B cell (primary cell): Measurements from ENCODE around the gene ITGB6. TPM values are rescaled to one million over a fixed set of nuclear protein-coding genes. Genes with fewer than 3 reads are reported as not detected.

Source experiments
- ATAC-seq: fragments of 200-7000 bp; cut with Tn5 transposase; one replicate; pipeline ENCODE4 v1.10.0; 2021; ENCODE audit warnings: low read depth, mild to moderate bottlenecking, moderate number of reproducible peaks, moderate library complexity
- CTCF ChIA-PET: fragments of 350-600 bp; sonication (Branson Sonifier 250); formaldehyde crosslinking; loops from one replicate; lab custom pipeline; 2021; ENCODE audit warnings: antibody characterized with exemption, inconsistent platforms; lab: Charles Lee
- POLR2A ChIA-PET: fragments of 350-600 bp; sonication (Branson Sonifier 250); formaldehyde crosslinking; loops from one replicate; lab custom pipeline; 2021; ENCODE audit warnings: antibody characterized with exemption; lab: Charles Lee
- DNase-seq: peaks from one replicate; pipeline ENCODE4 v3.0.0; 2013
- H2AFZ ChIP-seq: 2 replicates; pipeline ENCODE4 v1.6.1; 2012; ENCODE audit warnings: mild to moderate bottlenecking, low read depth, low read length; ENCODE audit not compliant: insufficient read depth, poor library complexity, severe bottlenecking
- H3K27ac ChIP-seq, 2 donors: 1 replicate in 1 of 2; 2 replicates in 1 of 2; pipeline ENCODE4 v1.5.1; 2012 to 2013; ENCODE audit warnings: low read length in 2 of 2, mild to moderate bottlenecking in 2 of 2, moderate library complexity in 1 of 2
- H3K27me3 ChIP-seq, 4 experiments: fragments of 200-600 bp in 1 of 4; sonication (generic) in 1 of 4; replicated peaks in 1 of 4; 1 replicate in 2 of 4; 2 replicates in 2 of 4; pipeline versions ENCODE4 v1.6.1 to v1.7.0; 2013 to 2016; ENCODE audit warnings: low read length in 3 of 4, mild to moderate bottlenecking in 2 of 4, mixed read lengths in 1 of 4, moderate library complexity in 1 of 4; ENCODE audit not compliant: insufficient read depth in 4 of 4, control insufficient read depth in 3 of 4; ENCODE audit errors: control extremely low read depth in 1 of 4
- H3K36me3 ChIP-seq, 2 experiments: replicated peaks in 1 of 2; 1 replicate in 1 of 2; 2 replicates in 1 of 2; pipeline versions ENCODE4 v1.6.1 to v1.7.1; 2013; ENCODE audit warnings: low read length in 1 of 2; ENCODE audit not compliant: insufficient read depth in 2 of 2, control insufficient read depth in 1 of 2; ENCODE audit errors: control extremely low read depth in 1 of 2, extremely low read depth in 1 of 2
- H3K4me1 ChIP-seq, 2 donors: fragments of 200-600 bp in 1 of 2; sonication (generic) in 1 of 2; 1 replicate in 1 of 2; 2 replicates in 1 of 2; pipeline versions ENCODE4 v1.5.1 to v1.6.1; 2013 to 2017; ENCODE audit warnings: low read length in 2 of 2; ENCODE audit not compliant: control insufficient read depth in 2 of 2, insufficient read depth in 2 of 2
- H3K4me2 ChIP-seq: replicated peaks from 2 replicates; pipeline ENCODE3; 2012; ENCODE audit warnings: mild to moderate bottlenecking, low read depth, low read length; ENCODE audit not compliant: poor library complexity, severe bottlenecking
- H3K4me3 ChIP-seq, 5 experiments: fragments of 200-600 bp in 1 of 5; sonication (generic) in 1 of 5; 1 replicate in 3 of 5; 2 replicates in 2 of 5; pipeline versions ENCODE4 v1.5.1 to v1.7.0; 2011 to 2016; ENCODE audit warnings: low read length in 4 of 5, mild to moderate bottlenecking in 4 of 5, low read depth in 2 of 5, control low read depth in 1 of 5, moderate library complexity in 1 of 5; ENCODE audit not compliant: insufficient read depth in 1 of 5; ENCODE audit errors: control extremely low read depth in 1 of 5, extremely low read depth in 1 of 5
- H3K79me2 ChIP-seq: fragments of 200-600 bp; sonication (generic); one replicate; pipeline ENCODE4 v1.6.0; 2016; ENCODE audit warnings: low read length; ENCODE audit not compliant: control insufficient read depth, insufficient read depth
- H3K9ac ChIP-seq: fragments of 200-600 bp; sonication (generic); 2 replicates; pipeline ENCODE4 v1.6.1; 2017; ENCODE audit warnings: mild to moderate bottlenecking, low read length, moderate library complexity
- H3K9me3 ChIP-seq, 3 donors: one replicate each; pipeline versions ENCODE4 v1.6.1 to v1.7.1; 2013; ENCODE audit warnings: low read length in 2 of 3; ENCODE audit not compliant: control insufficient read depth in 2 of 3, insufficient read depth in 1 of 3; ENCODE audit errors: control extremely low read depth in 1 of 3
- H4K20me1 ChIP-seq: 2 replicates; pipeline ENCODE4 v1.6.0; 2012; ENCODE audit warnings: mild to moderate bottlenecking, low read length; ENCODE audit not compliant: insufficient read depth, control insufficient read depth, poor library complexity, severe bottlenecking
- H3K27ac Mint-ChIP-seq: one replicate; pipeline ENCODE4 v1.8.0; 2021; ENCODE audit warnings: mixed read lengths
- H3K27me3 Mint-ChIP-seq: one replicate; pipeline ENCODE4 v1.8.0; 2021; ENCODE audit warnings: mixed read lengths
- H3K4me1 Mint-ChIP-seq: one replicate; pipeline ENCODE4 v1.8.0; 2021; ENCODE audit warnings: mixed read lengths
- H3K4me3 Mint-ChIP-seq: one replicate; pipeline ENCODE4 v1.8.0; 2021; ENCODE audit warnings: mixed read lengths
- H3K9me3 Mint-ChIP-seq: one replicate; pipeline ENCODE4 v1.8.0; 2022; ENCODE audit warnings: mixed read lengths; ENCODE audit not compliant: insufficient read depth
- EZH2 ChIP-seq: IDR thresholded peaks from 2 replicates; pipeline ENCODE4 v1.6.1; 2012; ENCODE audit warnings: borderline replicate concordance, low read depth, mild to moderate bottlenecking, moderate library complexity, low read length; ENCODE audit not compliant: insufficient read depth, poor library complexity, severe bottlenecking
- WGBS: methylation state at CpG from one replicate; pipeline ENCODE4 v1.1.5; 2013; ENCODE audit warnings: missing lambda C conversion rate; ENCODE audit not compliant: insufficient coverage; 5-methylcytosine and 5-hydroxymethylcytosine counted together
- intact Hi-C: fragments of 100-400 bp; cut with micrococcal nuclease; formaldehyde crosslinking; loops from one replicate; pipeline ENCODE4 v1.10.0; 2022
- polyA plus RNA-seq: library from polyadenylated mRNA; depleted of rRNA; stranded (reverse); fragments of >200 nt; gene quantifications from 2 replicates; pipeline ENCODE4 v1.2.3, GENCODE V29; 2012
- total RNA-seq, 2 donors: library from RNA; stranded (reverse); fragments of 120-200 nt in 1 of 2; gene quantifications; 1 replicate in 1 of 2; 2 replicates in 1 of 2; pipeline versions ENCODE4 v1.2.3 to v1.2.4, GENCODE V29; 2013 to 2022
- TF ChIP-seq, protein P1 (sequence below): fragments of 200-600 bp; IDR thresholded peaks from one replicate; pipeline ENCODE4 v1.8.0; 2022; ENCODE audit warnings: antibody characterized with exemption, mild to moderate bottlenecking

The ITGB6 gene
- total and polyA plus RNA-seq, 2 donors (not counting 1 experiment from before 2014, with no cell fraction given) = not detected

DNA sequence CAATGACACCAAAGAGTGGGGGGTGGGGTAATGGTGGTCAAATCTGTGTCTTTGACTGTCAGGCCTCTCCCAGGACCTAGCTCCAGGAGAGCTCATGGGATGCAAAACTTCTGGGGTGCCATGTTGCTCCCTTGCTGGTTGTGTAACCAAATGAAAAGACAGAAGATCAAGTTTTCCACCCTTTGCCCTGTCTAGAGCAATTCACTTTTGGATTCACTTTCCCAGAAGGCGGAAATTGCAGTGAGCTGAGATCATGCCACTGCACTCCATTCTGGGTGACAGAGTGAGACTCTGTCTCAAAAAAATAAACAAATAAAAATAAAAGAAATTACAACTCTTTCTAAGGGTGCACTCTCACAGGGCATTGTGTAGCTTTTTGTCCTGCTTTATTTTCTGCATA, 102.7 kb downstream of the ITGB6 start:
- no peak overlapping the region for H3K9ac ChIP-seq
- H3K36me3 ChIP-seq = no peaks in the 10 kb centered on the region
- intact Hi-C loops = no loop called here
- no peak for DNase-seq
- no peak overlapping the region for H2AFZ ChIP-seq
- Mint-ChIP-seq H3K4me3 (no peak overlapping the region), H3K27ac (no peak overlapping the region), H3K9me3 (no peaks in the 10 kb centered on the region), H3K27me3 (peaks cover 6% of the 10 kb centered on the region), H3K4me1 (no peaks in the 10 kb centered on the region)
- no CpG with 5 or more reads among the region's 1 CpG for WGBS
- H4K20me1 ChIP-seq = no peaks in the 10 kb centered on the region
- H3K79me2 ChIP-seq = no peaks in the 10 kb centered on the region
- peaks cover 0 to 8% (median 4%) of the 10 kb centered on the region in 3 donors for H3K9me3 ChIP-seq
- no peaks in the 10 kb centered on the region for H3K4me1 ChIP-seq
- POLR2A ChIA-PET = no interaction called here
- H3K4me2 ChIP-seq = no peak overlapping the region
- ATAC-seq = no peak
- H3K27me3 ChIP-seq = peaks cover 0 to 5% (median 0%) of the 10 kb centered on the region in 4 experiments
- CTCF ChIA-PET = interaction anchor here (0.6 to 0.8 kb wide), 2 partner anchors 14 to 927 kb away, joined by 3 read pairs; no protein-coding TSS in a partner anchor
- H3K4me3 ChIP-seq = no peak overlapping the region
- no peak overlapping the region for H3K27ac ChIP-seq
- TF ChIP-seq EZH2 = no peak
- TF ChIP-seq, protein P1, sequence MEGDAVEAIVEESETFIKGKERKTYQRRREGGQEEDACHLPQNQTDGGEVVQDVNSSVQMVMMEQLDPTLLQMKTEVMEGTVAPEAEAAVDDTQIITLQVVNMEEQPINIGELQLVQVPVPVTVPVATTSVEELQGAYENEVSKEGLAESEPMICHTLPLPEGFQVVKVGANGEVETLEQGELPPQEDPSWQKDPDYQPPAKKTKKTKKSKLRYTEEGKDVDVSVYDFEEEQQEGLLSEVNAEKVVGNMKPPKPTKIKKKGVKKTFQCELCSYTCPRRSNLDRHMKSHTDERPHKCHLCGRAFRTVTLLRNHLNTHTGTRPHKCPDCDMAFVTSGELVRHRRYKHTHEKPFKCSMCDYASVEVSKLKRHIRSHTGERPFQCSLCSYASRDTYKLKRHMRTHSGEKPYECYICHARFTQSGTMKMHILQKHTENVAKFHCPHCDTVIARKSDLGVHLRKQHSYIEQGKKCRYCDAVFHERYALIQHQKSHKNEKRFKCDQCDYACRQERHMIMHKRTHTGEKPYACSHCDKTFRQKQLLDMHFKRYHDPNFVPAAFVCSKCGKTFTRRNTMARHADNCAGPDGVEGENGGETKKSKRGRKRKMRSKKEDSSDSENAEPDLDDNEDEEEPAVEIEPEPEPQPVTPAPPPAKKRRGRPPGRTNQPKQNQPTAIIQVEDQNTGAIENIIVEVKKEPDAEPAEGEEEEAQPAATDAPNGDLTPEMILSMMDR = no peak

DNA sequence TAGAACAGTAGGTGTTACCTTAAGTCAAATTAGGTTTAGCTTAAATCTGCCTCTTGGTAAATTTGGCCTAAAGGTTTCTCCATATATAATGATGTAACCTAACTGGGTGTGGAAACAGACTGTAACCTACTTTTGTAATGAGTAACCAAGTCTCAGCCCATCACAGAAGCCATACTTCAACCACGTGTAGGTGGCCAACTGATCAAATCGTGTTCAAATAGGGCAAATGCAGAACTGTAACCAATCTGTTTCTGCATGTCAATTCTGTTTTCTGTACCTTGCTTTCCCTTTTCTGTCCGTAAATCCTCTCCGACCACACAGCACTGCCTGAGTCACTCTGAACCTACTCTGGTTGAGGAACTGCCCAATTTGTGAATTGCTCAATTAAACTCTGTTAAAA, 103.7 kb downstream of the ITGB6 start:
- Histone ChIP-seq H3K36me3 (no peaks in the 10 kb centered on the region), H3K9me3 (peaks cover 3 to 8% (median 8%) of the 10 kb centered on the region in 3 donors), H3K79me2 (no peaks in the 10 kb centered on the region), H3K27ac (no peak overlapping the region), H3K27me3 (peaks cover 0 to 6% (median 0%) of the 10 kb centered on the region in 4 experiments), H3K9ac (no peak overlapping the region), H3K4me2 (no peak overlapping the region), H4K20me1 (no peaks in the 10 kb centered on the region), H3K4me1 (no peaks in the 10 kb centered on the region), H3K4me3 (no peak overlapping the region), H2AFZ (no peak overlapping the region)
- no peak overlapping the region for H3K4me3 Mint-ChIP-seq
- ChIA-PET POLR2A (no interaction called here), CTCF (no interaction called here)
- TF ChIP-seq, protein P1 = no peak
- TF ChIP-seq EZH2 = no peak
- no peaks in the 10 kb centered on the region for H3K4me1 Mint-ChIP-seq
- DNase-seq = no peak
- intact Hi-C loops = no loop called here
- H3K27me3 Mint-ChIP-seq = peaks cover 5% of the 10 kb centered on the region
- H3K9me3 Mint-ChIP-seq = no peaks in the 10 kb centered on the region
- H3K27ac Mint-ChIP-seq = no peak overlapping the region
- WGBS = 72% methylated on average over 2 of the region's 4 CpGs
- no peak for ATAC-seq
